8988T (cell line): ENCODE data around the gene MYNN.
"Not testable (repeated sequence)": the region's sequence is repeated elsewhere in the genome, so short reads cannot be mapped to it uniquely, and the experiment has no call there.

Source experiments
- DNase-seq: peaks from one replicate; pipeline ENCODE4 v3.0.0; 2011

The MYNN gene

GRCh38 chr3:169772897-169773816, at the start of gene MYNN:
MYNN (plus strand) TSS chr3:169773396; CDS start chr3:169774296, 900 bp downstream.
- peak; percentile 26 for DNase-seq

GRCh38 chr3:169731857-169732256, 41.3 kb upstream of the MYNN start:
- not testable (repeated sequence) for DNase-seq

DNA sequence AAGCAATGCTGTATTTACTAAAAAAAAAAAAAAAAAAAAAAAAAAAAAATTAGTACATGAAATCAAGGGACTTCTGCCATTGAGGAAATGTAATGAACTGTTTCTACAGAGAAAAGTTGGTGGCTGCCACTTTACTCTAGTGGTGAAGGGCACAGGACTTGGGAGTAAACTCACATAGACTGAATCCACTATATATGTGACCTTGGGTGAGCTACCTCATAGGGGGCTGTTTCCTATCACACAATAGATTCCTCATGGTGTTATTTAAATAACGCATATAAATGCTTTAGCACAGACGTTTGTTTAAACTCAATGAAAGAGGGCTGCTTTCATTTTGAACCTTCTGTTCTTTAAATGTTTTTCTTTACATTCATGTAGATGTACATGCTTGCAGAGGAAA, 34.1 kb upstream of the MYNN start:
- DNase-seq: no peak

GRCh38 chr3:169744366-169745054, 28.7 kb upstream of the MYNN start:
- no peak for DNase-seq

DNA sequence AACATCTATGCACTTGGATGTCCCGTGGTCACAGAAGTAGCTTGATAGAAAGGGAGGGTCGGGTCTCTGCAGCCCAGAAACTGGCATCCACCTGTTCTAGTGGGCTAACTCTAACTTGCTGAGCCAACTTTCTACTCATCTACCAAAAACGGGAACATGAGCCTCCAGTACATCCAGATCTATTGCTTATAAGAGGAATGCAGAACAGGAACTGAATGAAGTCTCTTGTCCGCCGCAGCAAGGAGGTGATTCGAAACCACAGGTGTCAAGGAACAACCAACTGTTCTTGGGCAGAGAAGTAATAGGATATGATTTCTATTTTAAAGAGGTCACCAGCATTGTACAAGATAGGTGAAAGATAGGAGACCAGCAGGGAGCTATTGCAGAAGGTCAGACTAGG, 26.3 kb upstream of the MYNN start:
- no peak for DNase-seq

DNA sequence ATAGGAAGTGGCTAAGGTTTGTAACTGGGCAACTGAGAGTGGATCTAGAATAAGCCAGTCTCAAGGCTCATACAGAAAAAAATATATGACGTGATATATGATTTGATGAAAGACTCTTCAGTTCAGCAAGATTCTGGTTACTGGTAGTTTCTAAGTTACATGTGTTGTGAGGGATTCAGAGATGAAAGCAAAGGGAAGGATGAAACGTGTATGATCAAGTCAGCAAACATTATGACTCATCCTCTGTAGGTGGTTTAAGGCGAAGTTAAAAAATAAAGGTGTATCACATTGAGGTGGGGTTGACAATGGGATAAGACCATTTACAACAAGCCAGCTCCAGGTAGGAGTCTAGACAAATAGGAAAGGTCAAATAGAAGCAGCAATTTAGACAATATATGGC, 24.5 kb upstream of the MYNN start:
- no peak for DNase-seq

- DNase-seq: no peak
Observed at GRCh38 chr3:169750665-169751064, 22.5 kb upstream of the MYNN start.

DNA sequence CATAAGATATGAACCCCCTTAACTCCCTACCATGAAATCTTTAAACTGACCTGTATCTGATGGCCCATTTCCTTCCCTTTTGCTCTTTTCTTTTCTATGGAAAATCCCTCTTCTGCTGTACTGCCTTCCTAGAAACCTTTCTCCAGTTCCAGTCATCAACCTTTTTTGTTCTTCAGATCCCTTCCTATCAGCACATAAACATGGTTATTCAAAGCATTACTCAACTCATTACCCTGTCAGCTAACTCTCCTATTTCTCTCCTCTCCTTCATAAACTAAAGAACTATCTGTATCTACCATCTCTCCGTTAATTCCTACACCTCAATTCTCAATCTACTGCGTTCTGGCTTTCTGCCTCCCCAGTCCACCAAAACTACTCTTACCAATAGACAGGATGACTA, 21.3 kb upstream of the MYNN start:
- DNase-seq: no peak

- no peak for DNase-seq
Observed at GRCh38 chr3:169754711-169755110, 18.5 kb upstream of the MYNN start.

- no peak for DNase-seq
Observed at GRCh38 chr3:169755488-169755887, 17.7 kb upstream of the MYNN start.

GRCh38 chr3:169758359-169758994, 14.7 kb upstream of the MYNN start:
- DNase-seq: no peak

DNA sequence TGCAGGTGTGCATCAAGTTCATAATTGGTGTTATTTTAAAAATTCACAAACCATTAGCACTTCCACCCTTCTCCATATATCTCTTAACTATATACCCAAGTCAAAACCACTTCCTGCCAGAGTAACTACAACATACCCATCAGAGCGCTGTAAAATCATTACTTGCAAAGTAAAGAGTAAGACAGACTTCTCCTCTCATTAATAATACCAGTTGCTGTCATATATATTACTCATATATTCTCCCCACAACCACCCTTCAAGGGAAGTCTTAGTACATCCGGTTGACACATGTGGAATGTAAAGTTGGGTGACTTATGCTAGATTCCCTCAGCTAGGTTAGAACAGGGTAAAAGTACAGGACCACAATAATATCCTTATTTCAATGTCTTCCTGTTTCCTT, 13.9 kb upstream of the MYNN start:
- DNase-seq: no peak

- no peak for DNase-seq
Observed at GRCh38 chr3:169760479-169760878, 12.7 kb upstream of the MYNN start.

DNA sequence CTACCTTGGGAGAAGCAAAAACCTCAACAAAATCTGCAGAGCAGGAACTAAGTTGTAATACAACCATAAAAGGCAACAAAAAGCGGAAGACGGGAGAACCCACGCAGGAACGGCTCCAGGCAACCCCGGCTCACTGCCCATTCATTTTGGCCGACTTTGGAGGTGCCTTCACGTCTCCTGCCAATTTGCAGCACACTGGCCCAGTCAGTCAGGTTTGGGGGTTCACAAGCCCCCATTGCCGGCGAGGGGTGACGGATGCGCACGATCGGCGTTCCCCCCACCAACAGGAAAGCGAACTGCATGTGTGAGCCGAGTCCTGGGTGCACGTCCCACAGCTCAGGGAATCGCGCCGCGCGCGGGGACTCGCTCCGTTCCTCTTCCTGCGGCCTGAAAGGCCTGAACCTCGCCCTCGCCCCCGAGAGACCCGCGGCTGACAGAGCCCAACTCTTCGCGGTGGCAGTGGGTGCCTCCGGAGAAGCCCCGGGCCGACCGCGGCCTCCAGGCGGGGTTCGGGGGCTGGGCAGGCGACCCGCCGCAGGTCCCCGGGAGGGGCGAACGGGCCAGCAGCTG, 8.8 kb upstream of the MYNN start:
- DNase-seq: peak; percentile 23

DNA sequence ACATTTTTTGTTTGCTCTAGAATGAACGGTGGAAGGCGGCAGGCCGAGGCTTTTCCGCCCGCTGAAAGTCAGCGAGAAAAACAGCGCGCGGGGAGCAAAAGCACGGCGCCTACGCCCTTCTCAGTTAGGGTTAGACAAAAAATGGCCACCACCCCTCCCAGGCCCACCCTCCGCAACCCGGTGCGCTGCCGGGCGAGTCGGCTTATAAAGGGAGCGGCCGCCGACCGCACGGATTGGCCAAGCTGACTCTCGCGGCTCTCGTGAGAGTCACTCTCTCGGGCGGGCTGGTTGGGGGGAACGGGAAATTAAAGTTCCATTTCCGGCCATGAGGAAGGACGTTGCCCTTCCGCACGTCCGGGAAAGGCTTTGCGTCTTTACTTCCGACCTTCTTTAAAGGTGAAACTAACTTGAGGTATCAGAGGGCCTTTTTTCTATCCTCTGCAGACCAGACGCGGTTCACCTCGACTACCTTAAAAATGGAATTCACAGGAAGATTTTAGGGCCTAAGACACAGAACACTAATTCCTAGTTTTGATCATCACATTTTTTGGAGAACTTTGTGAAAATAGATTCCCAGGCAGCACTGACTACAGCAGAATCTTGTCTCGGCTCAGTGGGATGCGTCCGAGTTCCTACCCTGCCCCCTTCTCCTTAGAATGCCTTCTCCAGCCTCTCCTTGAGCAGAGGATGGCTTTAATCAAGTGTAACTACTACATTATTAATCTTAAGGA, 8.1 kb upstream of the MYNN start, which contains the start of gene TERC:
TERC (minus strand) TSS at position 179 of the 731 bp plus-strand sequence.
- peak; percentile 73 for DNase-seq

GRCh38 chr3:169769287-169770181, 3.7 kb upstream of the MYNN start, which contains the start of gene ACTRT3:
ACTRT3 (minus strand) TSS chr3:169769561; CDS start chr3:169769520, 41 bp downstream.
- peak; percentile 86 for DNase-seq

DNA sequence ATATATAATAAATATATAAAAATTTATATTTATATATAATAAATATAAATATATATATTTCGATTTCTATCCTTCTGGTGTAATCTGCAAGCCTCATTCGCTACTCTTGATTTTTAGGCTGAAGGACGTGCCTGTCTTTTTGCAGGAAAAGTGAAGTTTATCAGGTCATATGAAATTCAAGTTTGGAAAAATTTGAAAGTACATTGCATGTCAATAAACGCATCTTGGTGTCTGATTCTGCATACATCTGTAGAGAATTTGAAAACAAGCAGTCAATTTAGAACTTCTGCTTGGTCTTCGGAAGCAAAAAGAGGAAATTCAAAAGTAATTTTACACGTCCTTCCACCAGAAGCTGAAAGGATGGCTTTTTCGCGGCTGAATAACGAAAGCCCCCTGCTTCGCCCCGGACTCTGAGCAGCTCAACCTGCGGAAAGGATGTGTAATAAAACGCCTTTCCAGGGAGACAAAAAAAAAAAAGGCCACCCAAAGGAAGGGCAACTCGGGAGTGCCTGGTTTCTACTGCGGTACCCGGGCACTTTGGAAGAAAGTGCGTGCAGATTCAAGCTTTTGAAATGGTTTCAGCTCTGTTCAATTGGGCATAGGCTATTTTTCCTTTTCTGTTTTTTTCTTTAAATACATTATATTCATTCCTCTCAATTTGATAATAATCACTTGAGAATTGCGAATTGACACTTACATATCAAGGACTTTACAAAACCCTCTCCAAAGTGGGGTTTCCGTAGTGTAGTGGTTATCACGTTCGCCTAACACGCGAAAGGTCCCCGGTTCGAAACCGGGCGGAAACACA, 1.5 kb upstream of the MYNN start:
- no peak for DNase-seq

GRCh38 chr3:169772305-169772896, 795 bp upstream of the MYNN start:
- DNase-seq: no peak

- DNase-seq: no peak
Observed at GRCh38 chr3:169774186-169774585, 990 bp downstream of the MYNN start.

DNA sequence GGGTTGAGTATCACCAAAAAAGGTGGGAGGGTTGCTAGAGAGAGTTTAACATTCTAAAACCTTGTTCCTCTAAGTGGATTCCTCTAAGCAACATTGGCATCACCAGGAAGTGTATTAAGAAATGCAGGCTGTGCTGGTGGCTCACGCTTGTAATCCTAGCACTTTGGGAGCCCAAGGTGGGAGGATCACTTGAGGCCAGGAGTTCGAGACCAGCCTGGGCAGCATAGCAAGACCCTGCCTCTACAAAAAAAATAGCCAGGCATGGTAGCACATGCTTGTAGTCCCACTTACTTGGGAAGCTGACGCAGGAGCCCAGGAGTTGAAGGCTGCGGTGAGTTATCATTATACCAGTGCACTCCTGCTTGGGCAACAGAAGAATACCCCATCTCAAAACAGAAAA, 4.6 kb downstream of the MYNN start:
- DNase-seq: no peak
